Measurements from ENCODE around the gene ZNF846. TPM values are rescaled to one million over a fixed set of nuclear protein-coding genes. Genes with fewer than 3 reads are reported as not detected.

Gene ZNF846
- total RNA-seq, 1 donor from 2014 or later, result 19.0 TPM

GRCh38 chr19:9721861-9722260 is 46.7 kb downstream of the ZNF846 start:
- no peak for TF ChIP-seq CTCF (IDR thresholded peaks at IDR 0.05; ENCODE audit: partially characterized antibody, unreplicated experiment)
- peaks cover 6% of the 10 kb centered on the region for H3K4me1 Mint-ChIP-seq (ENCODE audit: low read depth, unreplicated experiment)
- peak overlapping the region; percentile 26 for H3K27ac Mint-ChIP-seq (ENCODE audit: unreplicated experiment)
- H3K27me3 Mint-ChIP-seq (ENCODE audit: unreplicated experiment), result no peaks in the 10 kb centered on the region
- peak; percentile 19 for DNase-seq
- peak overlapping the region; percentile 19 for H3K4me3 Mint-ChIP-seq (ENCODE audit: unreplicated experiment)
- peaks cover 6% of the 10 kb centered on the region for H3K9me3 Mint-ChIP-seq (ENCODE audit: unreplicated experiment)
- H3K36me3 Mint-ChIP-seq (ENCODE audit: unreplicated experiment), result peaks cover 5% of the 10 kb centered on the region

GRCh38 chr19:9720541-9720940 is 48.0 kb downstream of the ZNF846 start:
- no peak overlapping the region for H3K4me3 Mint-ChIP-seq (ENCODE audit: unreplicated experiment)
- H3K27ac Mint-ChIP-seq (ENCODE audit: unreplicated experiment), result no peak overlapping the region
- peaks cover 6% of the 10 kb centered on the region for H3K4me1 Mint-ChIP-seq (ENCODE audit: low read depth, unreplicated experiment)
- H3K9me3 Mint-ChIP-seq (ENCODE audit: unreplicated experiment), result peaks cover 6% of the 10 kb centered on the region
- peaks cover 5% of the 10 kb centered on the region for H3K36me3 Mint-ChIP-seq (ENCODE audit: unreplicated experiment)
- no peak for TF ChIP-seq CTCF (IDR thresholded peaks at IDR 0.05; ENCODE audit: partially characterized antibody, unreplicated experiment)
- DNase-seq, result peak; percentile 16
- H3K27me3 Mint-ChIP-seq (ENCODE audit: unreplicated experiment), result no peaks in the 10 kb centered on the region

- Mint-ChIP-seq H3K36me3 (ENCODE audit: unreplicated experiment) (peaks cover 19% of the 10 kb centered on the region), H3K27ac (ENCODE audit: unreplicated experiment) (no peak overlapping the region), H3K4me3 (ENCODE audit: unreplicated experiment) (no peak overlapping the region), H3K27me3 (ENCODE audit: unreplicated experiment) (no peaks in the 10 kb centered on the region), H3K9me3 (ENCODE audit: unreplicated experiment) (peaks cover 7% of the 10 kb centered on the region), H3K4me1 (ENCODE audit: low read depth, unreplicated experiment) (no peaks in the 10 kb centered on the region)
- DNase-seq, result no peak
- TF ChIP-seq CTCF (IDR thresholded peaks at IDR 0.05; ENCODE audit: partially characterized antibody, unreplicated experiment), result no peak
These were observed 56.7 kb downstream of the ZNF846 start for GRCh38 chr19:9711815-9712214.

GRCh38 chr19:9709305-9709704 is 59.2 kb downstream of the ZNF846 start:
- no peak for DNase-seq
- H3K27me3 Mint-ChIP-seq (ENCODE audit: unreplicated experiment), result no peaks in the 10 kb centered on the region
- no peak overlapping the region for H3K27ac Mint-ChIP-seq (ENCODE audit: unreplicated experiment)
- peaks cover 7% of the 10 kb centered on the region for H3K9me3 Mint-ChIP-seq (ENCODE audit: unreplicated experiment)
- no peaks in the 10 kb centered on the region for H3K4me1 Mint-ChIP-seq (ENCODE audit: low read depth, unreplicated experiment)
- no peak overlapping the region for H3K4me3 Mint-ChIP-seq (ENCODE audit: unreplicated experiment)
- no peak for TF ChIP-seq CTCF (IDR thresholded peaks at IDR 0.05; ENCODE audit: partially characterized antibody, unreplicated experiment)
- peaks cover 19% of the 10 kb centered on the region for H3K36me3 Mint-ChIP-seq (ENCODE audit: unreplicated experiment)

- Mint-ChIP-seq H3K27ac (ENCODE audit: unreplicated experiment) (no peak overlapping the region), H3K4me3 (ENCODE audit: unreplicated experiment) (no peak overlapping the region), H3K9me3 (ENCODE audit: unreplicated experiment) (peaks cover 5% of the 10 kb centered on the region), H3K27me3 (ENCODE audit: unreplicated experiment) (no peaks in the 10 kb centered on the region), H3K4me1 (ENCODE audit: low read depth, unreplicated experiment) (no peaks in the 10 kb centered on the region), H3K36me3 (ENCODE audit: unreplicated experiment) (peaks cover 9% of the 10 kb centered on the region)
- no peak for TF ChIP-seq CTCF (IDR thresholded peaks at IDR 0.05; ENCODE audit: partially characterized antibody, unreplicated experiment)
- DNase-seq, result no peak
These were observed 62.7 kb downstream of the ZNF846 start for GRCh38 chr19:9705836-9706235.
